Measurements from ENCODE around the gene FANCI. TPM values are rescaled to one million over a fixed set of nuclear protein-coding genes. Genes with fewer than 3 reads are reported as not detected.

Gene FANCI
- total RNA-seq, 4 donors from 2014 or later = 1.0 to 40.4 (median 3.5) TPM

- Histone ChIP-seq H3K27ac (no peak overlapping the region), H3K36me3 (no peaks in the 10 kb centered on the region), H3K4me3 (no peak overlapping the region), H3K9me3 (no peaks in the 10 kb centered on the region), H3K27me3 (peaks cover 43 to 70% of the 10 kb centered on the region in 2 donors), H3K4me1 (peaks cover 0 to 11% of the 10 kb centered on the region in 2 donors)
- intact Hi-C loops (cut with DNase I; ENCODE audit: low total_unique reads) = no loop called here
- no peak for DNase-seq
- TF ChIP-seq POLR2A (IDR thresholded peaks at IDR 0.05) (no peak), CTCF (IDR thresholded peaks at IDR 0.05) (no peak)
Observed at GRCh38 chr15:89363133-89363532, 119.4 kb downstream of the FANCI start.

DNA sequence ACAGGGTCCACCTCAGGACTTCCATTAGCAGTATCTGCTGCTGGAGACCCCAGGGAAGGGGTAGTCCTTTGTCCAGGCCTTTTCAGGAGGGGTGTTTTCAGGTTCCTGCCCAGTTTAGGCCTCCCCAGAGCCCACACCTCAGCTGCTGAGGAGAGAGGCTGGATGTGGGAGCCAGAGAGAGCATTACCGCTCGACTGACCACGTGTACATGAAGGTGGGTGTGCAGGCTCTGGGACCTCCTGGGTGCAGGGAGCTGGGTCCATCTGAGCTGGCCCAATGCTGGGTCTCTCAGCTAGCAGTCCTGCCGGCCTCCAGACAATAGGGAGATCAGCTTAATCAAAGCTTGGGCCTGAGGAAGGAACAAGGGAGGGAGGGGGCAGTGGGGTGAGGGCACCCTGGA is 120.0 kb downstream of the FANCI start:
- H3K4me1 ChIP-seq = peaks cover 0 to 10% of the 10 kb centered on the region in 2 donors
- H3K9me3 ChIP-seq = no peaks in the 10 kb centered on the region
- TF ChIP-seq CTCF (IDR thresholded peaks at IDR 0.05) (no peak), POLR2A (IDR thresholded peaks at IDR 0.05) (no peak)
- no peak overlapping the region for H3K4me3 ChIP-seq
- intact Hi-C loops (cut with DNase I; ENCODE audit: low total_unique reads) = no loop called here
- no peaks in the 10 kb centered on the region for H3K36me3 ChIP-seq
- no peak overlapping the region for H3K27ac ChIP-seq
- H3K27me3 ChIP-seq = peaks cover 44 to 76% of the 10 kb centered on the region in 2 donors
- DNase-seq = no peak

GRCh38 chr15:89364341-89364740 is 120.6 kb downstream of the FANCI start:
- Histone ChIP-seq H3K9me3 (no peaks in the 10 kb centered on the region), H3K27me3 (peaks cover 44 to 79% of the 10 kb centered on the region in 2 donors), H3K4me1 (peaks cover 0 to 4% of the 10 kb centered on the region in 2 donors), H3K36me3 (no peaks in the 10 kb centered on the region), H3K27ac (no peak overlapping the region), H3K4me3 (no peak overlapping the region)
- TF ChIP-seq CTCF (IDR thresholded peaks at IDR 0.05) (no peak), POLR2A (IDR thresholded peaks at IDR 0.05) (no peak)
- intact Hi-C loops (cut with DNase I; ENCODE audit: low total_unique reads) = no loop called here
- DNase-seq = no peak

DNA sequence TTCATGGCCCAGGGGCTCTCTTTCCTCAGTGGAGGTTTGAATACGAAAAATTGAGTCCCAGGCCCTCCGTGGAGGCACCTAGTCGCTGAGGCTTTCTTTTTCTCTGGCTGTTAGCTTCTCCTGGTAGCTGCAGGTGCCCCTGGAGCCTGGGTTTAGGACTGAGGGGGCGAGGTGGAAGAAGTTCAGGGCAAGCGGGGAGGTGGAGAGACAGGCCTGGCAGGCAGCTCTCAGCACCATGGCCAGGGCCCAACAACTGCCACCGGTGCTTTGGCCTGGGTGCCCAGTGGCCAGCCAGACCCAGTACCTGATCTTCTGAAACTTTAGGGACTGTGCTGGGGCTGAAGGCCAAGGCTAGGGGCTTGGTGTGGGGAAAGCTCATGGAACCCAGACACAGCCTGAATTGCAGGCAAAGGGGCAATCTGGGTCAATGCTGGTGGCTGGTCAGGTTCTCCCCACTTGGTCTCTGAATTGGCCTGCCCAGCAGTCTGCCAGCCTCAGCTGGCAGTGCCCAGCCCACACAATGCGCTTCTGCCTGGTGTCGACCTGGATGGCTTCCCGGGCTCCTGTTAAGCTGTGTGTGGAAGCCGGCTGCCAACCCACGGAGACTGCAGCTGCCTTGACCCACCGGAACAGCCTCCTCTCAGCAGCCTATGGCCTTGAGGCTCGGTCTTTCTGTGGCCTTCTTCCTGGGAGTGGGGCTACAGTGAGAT is 121.1 kb downstream of the FANCI start:
- Histone ChIP-seq H3K9me3 (no peaks in the 10 kb centered on the region), H3K4me1 (peaks cover 0 to 4% of the 10 kb centered on the region in 2 donors), H3K36me3 (no peaks in the 10 kb centered on the region), H3K27ac (no peak overlapping the region), H3K27me3 (peaks cover 44 to 79% of the 10 kb centered on the region in 2 donors), H3K4me3 (no peak overlapping the region)
- DNase-seq = no peak
- no peak for TF ChIP-seq CTCF (IDR thresholded peaks at IDR 0.05)
- no peak for TF ChIP-seq POLR2A (IDR thresholded peaks at IDR 0.05)
- intact Hi-C loops (cut with DNase I; ENCODE audit: low total_unique reads) = no loop called here

DNA sequence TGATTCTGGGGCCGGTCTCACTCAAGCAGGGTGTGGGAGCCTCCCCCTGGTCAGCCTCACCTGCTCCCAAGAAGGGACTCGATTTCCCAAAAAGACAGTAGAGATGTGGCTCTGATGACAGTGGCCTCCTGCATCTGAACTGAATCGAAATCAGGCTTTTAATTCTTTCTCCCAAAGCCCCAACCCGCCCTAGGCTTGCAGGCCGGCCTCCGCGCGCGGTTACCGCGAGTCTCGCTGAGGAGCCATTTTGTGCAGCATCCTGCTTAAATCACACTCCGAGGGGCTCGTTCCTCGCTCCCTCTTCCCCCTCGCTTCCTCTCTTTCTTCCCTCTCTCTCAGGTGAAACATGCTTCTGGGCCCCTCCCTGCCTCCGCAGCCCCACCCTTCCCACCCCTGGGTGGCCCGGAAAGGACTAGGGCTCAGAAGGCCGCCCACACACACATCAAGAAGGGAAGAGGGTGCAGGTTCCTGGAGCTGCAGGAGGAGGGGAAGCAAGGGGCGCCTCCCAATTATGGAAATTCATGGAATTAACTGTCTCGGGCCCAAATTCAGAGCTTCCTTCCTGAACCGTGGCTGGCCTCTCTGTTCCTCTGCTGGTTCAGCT is 121.8 kb downstream of the FANCI start:
- H3K36me3 ChIP-seq = no peaks in the 10 kb centered on the region
- no peak overlapping the region for H3K27ac ChIP-seq
- no peak for DNase-seq
- H3K9me3 ChIP-seq = no peaks in the 10 kb centered on the region
- TF ChIP-seq CTCF (IDR thresholded peaks at IDR 0.05) = no peak
- no peak for TF ChIP-seq POLR2A (IDR thresholded peaks at IDR 0.05)
- no peak overlapping the region for H3K4me3 ChIP-seq
- H3K27me3 ChIP-seq = peaks cover 38 to 79% of the 10 kb centered on the region in 2 donors
- H3K4me1 ChIP-seq = peaks cover 0 to 7% of the 10 kb centered on the region in 2 donors
- intact Hi-C loops (cut with DNase I; ENCODE audit: low total_unique reads) = no loop called here

Data from uterus (tissue), 4 donors.